ENCODE data around the gene IL4I1. TPM values are rescaled to one million over a fixed set of nuclear protein-coding genes. Genes with fewer than 3 reads are reported as not detected.

IL4I1 gene
- total RNA-seq, 1 experiment from 2014 or later: 0.71 TPM

DNA sequence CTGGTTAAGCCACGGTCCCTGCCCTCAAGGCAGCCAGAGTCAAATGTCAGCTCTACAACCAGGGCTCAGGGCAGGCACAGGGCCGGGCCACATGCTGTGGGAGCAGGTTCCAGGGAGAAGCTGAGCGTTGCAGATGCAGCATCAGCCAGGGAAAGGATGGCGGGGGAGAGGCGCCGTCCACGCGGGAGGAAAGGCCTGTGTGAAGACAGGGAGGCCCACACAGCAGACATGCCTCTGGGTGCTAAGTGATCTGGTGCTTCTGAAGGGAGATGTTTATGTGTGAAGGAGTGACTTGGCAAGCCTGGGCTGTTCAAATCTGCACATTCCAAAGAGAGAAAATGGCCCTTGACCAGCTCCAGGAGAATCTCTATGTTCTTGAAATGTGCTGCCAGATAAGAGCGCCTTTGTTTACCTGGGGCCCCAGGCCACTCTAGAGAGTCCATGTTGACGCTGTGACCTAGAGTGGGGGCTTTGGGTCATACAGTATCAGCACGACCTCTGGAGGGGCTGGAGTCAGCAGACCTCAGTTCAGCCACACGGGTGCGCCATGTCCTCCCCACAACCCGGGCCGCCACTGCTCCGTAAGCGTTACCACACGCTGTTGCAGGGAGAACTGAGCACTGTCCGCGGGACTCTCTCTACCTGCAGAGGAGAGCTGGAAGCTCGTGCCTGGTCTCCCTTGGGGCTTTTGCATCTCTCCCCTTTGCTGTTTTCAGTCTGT, 16.4 kb upstream of the IL4I1 start:
- Histone ChIP-seq H3K36me3 (ENCODE audit: control insufficient read depth in 1 of 2, insufficient read depth in 2 of 2, low read length in 2 of 2) (peaks cover 34 to 57% of the 10 kb centered on the region in 2 experiments), H3K4me2 (ENCODE audit: low read length) (no peak overlapping the region), H4K20me1 (ENCODE audit: insufficient read depth) (no peaks in the 10 kb centered on the region), H3K9me3 (ENCODE audit: control insufficient read depth in 1 of 2, insufficient read depth in 1 of 2, low read depth in 1 of 2, low read length in 2 of 2) (no peaks in the 10 kb centered on the region), H3K79me2 (ENCODE audit: insufficient read depth, low read length) (peaks cover 89% of the 10 kb centered on the region), H3K4me1 (ENCODE audit: control insufficient read depth in 1 of 2, insufficient read depth in 2 of 2, low read length in 2 of 2) (no peaks in the 10 kb centered on the region), H3K27me3 (ENCODE audit: insufficient read depth, low read length) (no peaks in the 10 kb centered on the region), H3K9me2 (ENCODE audit: insufficient read depth) (no peaks in the 10 kb centered on the region), H3K27ac (ENCODE audit: low read depth, low read length) (no peak overlapping the region), H3K4me3 (replicated peaks in 1 of 2; ENCODE audit: low read depth in 1 of 2, low read length in 2 of 2) (no peak overlapping the region), H2AFZ (ENCODE audit: low read depth, low read length, poor library complexity, severe bottlenecking) (no peak overlapping the region), H3K9ac (ENCODE audit: low read length) (no peak overlapping the region)
- POLR2A ChIA-PET: no interaction called here
- CTCF ChIA-PET: no interaction called here
- no peak for TF ChIP-seq FOSL1 (IDR thresholded peaks at IDR 0.05; ENCODE audit: low read depth)
- TF ChIP-seq, protein P1, sequence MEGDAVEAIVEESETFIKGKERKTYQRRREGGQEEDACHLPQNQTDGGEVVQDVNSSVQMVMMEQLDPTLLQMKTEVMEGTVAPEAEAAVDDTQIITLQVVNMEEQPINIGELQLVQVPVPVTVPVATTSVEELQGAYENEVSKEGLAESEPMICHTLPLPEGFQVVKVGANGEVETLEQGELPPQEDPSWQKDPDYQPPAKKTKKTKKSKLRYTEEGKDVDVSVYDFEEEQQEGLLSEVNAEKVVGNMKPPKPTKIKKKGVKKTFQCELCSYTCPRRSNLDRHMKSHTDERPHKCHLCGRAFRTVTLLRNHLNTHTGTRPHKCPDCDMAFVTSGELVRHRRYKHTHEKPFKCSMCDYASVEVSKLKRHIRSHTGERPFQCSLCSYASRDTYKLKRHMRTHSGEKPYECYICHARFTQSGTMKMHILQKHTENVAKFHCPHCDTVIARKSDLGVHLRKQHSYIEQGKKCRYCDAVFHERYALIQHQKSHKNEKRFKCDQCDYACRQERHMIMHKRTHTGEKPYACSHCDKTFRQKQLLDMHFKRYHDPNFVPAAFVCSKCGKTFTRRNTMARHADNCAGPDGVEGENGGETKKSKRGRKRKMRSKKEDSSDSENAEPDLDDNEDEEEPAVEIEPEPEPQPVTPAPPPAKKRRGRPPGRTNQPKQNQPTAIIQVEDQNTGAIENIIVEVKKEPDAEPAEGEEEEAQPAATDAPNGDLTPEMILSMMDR (IDR thresholded peaks at IDR 0.05 in 2 of 3, conservative IDR thresholded peaks at IDR 0.05 in 1 of 3; ENCODE audit: borderline replicate concordance in 1 of 3, insufficient read depth in 1 of 3, low read depth in 2 of 3, low read length in 2 of 3): 0 out of 6 replicates have a peak, but pooled peaks of 1 of the 3 experiments have one; percentile 7
- RAD21 ChIA-PET (ENCODE audit: low non-redundant PET in 1 of 2, low total read pairs in 2 of 2, uncharacterized antibody in 2 of 2, unreplicated experiment in 2 of 2): no interaction called here
- intact Hi-C loops (cut with micrococcal nuclease): no loop called here
- ATAC-seq (no peak; the same call in 1 of the 2 replicates), DNase-seq (ENCODE audit: low read depth, low spot score) (no peak)
- no TSS peak for BruUV-seq (replicated peaks)

DNA sequence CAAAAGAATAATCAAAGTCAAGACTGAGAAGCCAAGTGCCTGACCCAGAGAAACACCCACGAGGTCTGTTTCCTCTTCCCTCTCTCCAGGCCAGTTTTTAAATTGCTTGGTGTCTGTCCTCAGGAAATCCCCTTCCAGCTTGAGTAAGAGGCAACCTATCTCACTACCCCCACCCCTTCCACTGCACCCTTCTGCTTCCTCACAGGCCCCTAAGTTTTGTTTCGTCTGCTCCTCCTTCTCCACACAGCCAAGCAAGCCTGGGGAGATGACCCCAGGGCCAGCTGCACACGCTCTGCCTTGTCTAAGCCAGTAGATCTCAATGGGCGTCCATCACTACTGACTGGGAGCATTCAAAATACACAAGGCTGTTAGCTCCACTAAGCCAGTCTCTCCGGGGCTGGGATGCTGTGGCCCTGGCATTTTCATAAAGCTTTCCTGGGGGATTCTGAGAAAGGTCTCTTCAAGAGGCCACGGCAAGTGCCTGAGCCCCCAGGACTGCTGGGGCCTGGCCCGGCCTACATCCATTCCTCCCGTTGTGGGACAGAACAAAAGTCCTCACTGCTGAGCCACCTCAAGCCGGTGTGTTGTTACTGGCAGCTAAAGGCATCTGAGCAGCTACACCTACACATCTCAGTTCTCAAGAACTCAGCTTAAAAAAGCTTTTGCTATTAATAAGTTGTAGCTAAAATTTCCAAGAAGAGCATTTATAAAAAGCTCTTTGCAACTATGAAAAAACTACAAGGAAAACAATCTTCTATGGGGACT, 14.9 kb upstream of the IL4I1 start:
- H3K9me3 ChIP-seq (ENCODE audit: control insufficient read depth in 1 of 2, insufficient read depth in 1 of 2, low read depth in 1 of 2, low read length in 2 of 2): no peaks in the 10 kb centered on the region
- no peaks in the 10 kb centered on the region for H3K9me2 ChIP-seq (ENCODE audit: insufficient read depth)
- intact Hi-C loops (cut with micrococcal nuclease): no loop called here
- peaks cover 73% of the 10 kb centered on the region for H3K79me2 ChIP-seq (ENCODE audit: insufficient read depth, low read length)
- POLR2A ChIA-PET: no interaction called here
- no peak overlapping the region for H3K4me2 ChIP-seq (ENCODE audit: low read length)
- peaks cover 35 to 60% of the 10 kb centered on the region in 2 experiments for H3K36me3 ChIP-seq (ENCODE audit: control insufficient read depth in 1 of 2, insufficient read depth in 2 of 2, low read length in 2 of 2)
- DNase-seq (ENCODE audit: low read depth, low spot score): no peak
- RAD21 ChIA-PET (ENCODE audit: low non-redundant PET in 1 of 2, low total read pairs in 2 of 2, uncharacterized antibody in 2 of 2, unreplicated experiment in 2 of 2): no interaction called here
- CTCF ChIA-PET: interaction anchor here (0.7 kb wide), 1 partner anchor 106 kb away, joined by 3 read pairs; no protein-coding TSS in a partner anchor
- no peaks in the 10 kb centered on the region for H3K4me1 ChIP-seq (ENCODE audit: control insufficient read depth in 1 of 2, insufficient read depth in 2 of 2, low read length in 2 of 2)
- TF ChIP-seq, protein P2, sequence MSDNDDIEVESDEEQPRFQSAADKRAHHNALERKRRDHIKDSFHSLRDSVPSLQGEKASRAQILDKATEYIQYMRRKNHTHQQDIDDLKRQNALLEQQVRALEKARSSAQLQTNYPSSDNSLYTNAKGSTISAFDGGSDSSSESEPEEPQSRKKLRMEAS (IDR thresholded peaks at IDR 0.05): no peak
- no peak for TF ChIP-seq SRF (IDR thresholded peaks at IDR 0.05; ENCODE audit: low read depth)
- TF ChIP-seq, protein P1 (IDR thresholded peaks at IDR 0.05 in 2 of 3, conservative IDR thresholded peaks at IDR 0.05 in 1 of 3; ENCODE audit: borderline replicate concordance in 1 of 3, insufficient read depth in 1 of 3, low read depth in 2 of 3, low read length in 2 of 3): no peak
- TF ChIP-seq, protein P3, sequence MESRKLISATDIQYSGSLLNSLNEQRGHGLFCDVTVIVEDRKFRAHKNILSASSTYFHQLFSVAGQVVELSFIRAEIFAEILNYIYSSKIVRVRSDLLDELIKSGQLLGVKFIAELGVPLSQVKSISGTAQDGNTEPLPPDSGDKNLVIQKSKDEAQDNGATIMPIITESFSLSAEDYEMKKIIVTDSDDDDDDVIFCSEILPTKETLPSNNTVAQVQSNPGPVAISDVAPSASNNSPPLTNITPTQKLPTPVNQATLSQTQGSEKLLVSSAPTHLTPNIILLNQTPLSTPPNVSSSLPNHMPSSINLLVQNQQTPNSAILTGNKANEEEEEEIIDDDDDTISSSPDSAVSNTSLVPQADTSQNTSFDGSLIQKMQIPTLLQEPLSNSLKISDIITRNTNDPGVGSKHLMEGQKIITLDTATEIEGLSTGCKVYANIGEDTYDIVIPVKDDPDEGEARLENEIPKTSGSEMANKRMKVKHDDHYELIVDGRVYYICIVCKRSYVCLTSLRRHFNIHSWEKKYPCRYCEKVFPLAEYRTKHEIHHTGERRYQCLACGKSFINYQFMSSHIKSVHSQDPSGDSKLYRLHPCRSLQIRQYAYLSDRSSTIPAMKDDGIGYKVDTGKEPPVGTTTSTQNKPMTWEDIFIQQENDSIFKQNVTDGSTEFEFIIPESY (IDR thresholded peaks at IDR 0.05; ENCODE audit: extremely low read depth, insufficient replicate concordance, low read length): no peak
- no peak for TF ChIP-seq CEBPB (IDR thresholded peaks at IDR 0.05; ENCODE audit: low read depth)
- no peak for TF ChIP-seq EGR1 (IDR thresholded peaks at IDR 0.05; ENCODE audit: low read depth)
- TF ChIP-seq FOSL1 (IDR thresholded peaks at IDR 0.05; ENCODE audit: low read depth): no peak
- no peak for TF ChIP-seq POLR2AphosphoS5 (IDR thresholded peaks at IDR 0.05; ENCODE audit: low read depth, low read length)
- H3K27ac ChIP-seq (ENCODE audit: low read depth, low read length): no peak overlapping the region
- H3K27me3 ChIP-seq (ENCODE audit: insufficient read depth, low read length): no peaks in the 10 kb centered on the region
- BruUV-seq (replicated peaks): no TSS peak
- H4K20me1 ChIP-seq (ENCODE audit: insufficient read depth): no peaks in the 10 kb centered on the region
- H3K4me3 ChIP-seq (replicated peaks in 1 of 2; ENCODE audit: low read depth in 1 of 2, low read length in 2 of 2): no peak overlapping the region
- H2AFZ ChIP-seq (ENCODE audit: low read depth, low read length, poor library complexity, severe bottlenecking): no peak overlapping the region
- no peak for ATAC-seq
- no peak overlapping the region for H3K9ac ChIP-seq (ENCODE audit: low read length)
